Measurements from ENCODE around the gene KLF13. TPM values are rescaled to one million over a fixed set of nuclear protein-coding genes. Genes with fewer than 3 reads are reported as not detected.

The KLF13 gene
- polyA plus RNA-seq (2012; ENCODE audit: low read depth, missing spikeins) = 47.3 TPM

DNA sequence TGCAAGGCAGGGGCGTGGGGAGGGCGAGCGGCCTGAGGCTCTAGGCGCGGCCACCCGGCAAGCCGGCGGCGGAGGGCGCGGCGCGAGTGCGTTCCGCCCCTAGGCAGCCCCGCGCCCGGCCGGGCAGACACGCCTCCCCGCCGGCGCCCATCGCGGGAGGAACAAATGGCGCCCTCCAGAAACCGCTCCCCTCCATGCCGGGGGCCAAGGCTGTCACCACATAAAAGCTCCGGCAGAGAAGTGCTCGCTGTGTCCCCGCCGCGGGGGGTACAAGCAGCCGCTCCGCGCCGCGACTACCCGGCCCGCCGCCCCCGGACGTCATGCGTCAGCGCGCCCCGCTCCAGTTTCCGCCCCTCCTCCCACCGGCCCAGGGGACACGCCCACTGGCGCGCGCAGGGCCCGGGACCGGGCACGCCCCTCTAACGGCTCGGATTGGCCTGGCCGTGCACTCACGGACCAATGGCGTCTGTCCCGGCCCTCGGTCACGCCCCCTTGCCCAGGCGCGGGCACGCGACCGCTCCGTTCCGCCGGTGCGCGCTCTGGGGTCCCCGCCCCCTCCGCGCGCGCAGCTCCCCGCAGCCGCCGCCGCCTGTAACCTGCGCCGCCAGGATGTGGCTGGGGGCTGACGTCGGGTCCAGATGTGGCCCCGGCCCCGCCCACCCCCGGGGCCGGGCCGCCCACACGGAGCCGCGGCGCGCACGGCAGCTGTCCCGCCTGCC lies at the start of gene KLF13:
Gene KLF13, plus strand, starts transcription at position 680 of the 719 bp plus-strand sequence. CDS start 378 bp downstream, outside the sequence.
- DNase-seq (ENCODE audit: insufficient read length, low spot score) (peak; percentile 96), FAIRE-seq (peak; percentile 100)
- TF ChIP-seq POLR2A (IDR thresholded peaks at IDR 0.05; ENCODE audit: low read depth, low read length) (peak; percentile 69), TAF1 (IDR thresholded peaks at IDR 0.05; ENCODE audit: low read depth, low read length) (peak; percentile 68; the same call in 1 of the 2 replicates), POLR2AphosphoS5 (IDR thresholded peaks at IDR 0.05; ENCODE audit: low read depth, low read length) (no peak; the same call in 1 of the 2 replicates), PAX5 (IDR thresholded peaks at IDR 0.05; ENCODE audit: insufficient read depth, low read length, severe bottlenecking) (peak; percentile 98), POU2F2 (IDR thresholded peaks at IDR 0.05; ENCODE audit: low read depth, low read length) (0 out of 2 replicates have a peak, but pooled peaks have one; percentile 21)

DNA sequence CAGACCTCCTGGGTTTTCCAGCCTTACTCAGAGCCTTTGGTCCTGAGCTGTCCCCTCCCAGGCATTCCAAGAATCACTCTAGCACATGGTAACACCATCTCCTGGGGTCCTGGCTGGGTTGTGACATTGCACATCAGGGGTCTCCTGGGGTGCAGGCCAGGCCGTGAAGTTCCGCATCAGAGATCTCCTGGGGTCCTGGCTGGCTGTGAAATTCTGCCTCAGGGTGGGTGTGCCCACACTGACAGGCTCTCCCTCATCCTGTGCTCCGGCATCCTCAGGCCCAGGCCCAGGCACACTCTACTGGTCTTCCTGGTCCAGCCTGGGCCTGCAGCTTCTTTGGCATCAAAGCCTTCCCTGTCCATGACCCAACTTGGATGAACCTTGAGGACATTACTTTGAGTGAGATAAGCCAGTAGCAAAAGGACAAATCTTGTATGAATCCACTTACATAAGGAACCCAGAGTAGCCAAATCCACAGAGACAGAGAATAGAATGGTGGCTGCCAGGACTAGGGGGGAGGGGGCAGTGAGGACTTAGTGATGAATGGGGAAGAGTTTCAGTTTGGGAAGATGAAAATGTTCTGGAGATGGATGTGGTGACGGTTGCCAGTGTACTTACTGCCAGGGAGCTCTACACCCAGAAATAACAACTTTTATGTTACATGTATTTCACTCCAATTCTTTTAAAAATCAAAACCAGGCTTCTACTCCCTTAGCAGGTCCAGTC lies 49.1 kb upstream of the KLF13 start:
- FAIRE-seq = no peak
- TF ChIP-seq SPI1 (IDR thresholded peaks at IDR 0.05; ENCODE audit: low read depth, low read length) (no peak), TAF1 (IDR thresholded peaks at IDR 0.05; ENCODE audit: low read depth, low read length) (no peak), POLR2A (IDR thresholded peaks at IDR 0.05; ENCODE audit: low read depth, low read length) (no peak), POU2F2 (IDR thresholded peaks at IDR 0.05; ENCODE audit: low read depth, low read length) (no peak), PAX5 (IDR thresholded peaks at IDR 0.05; ENCODE audit: insufficient read depth, low read length, severe bottlenecking) (no peak), POLR2AphosphoS5 (IDR thresholded peaks at IDR 0.05; ENCODE audit: low read depth, low read length) (no peak)
- DNase-seq (ENCODE audit: insufficient read length, low spot score) = no peak

GRCh38 chr15:31278061-31278445 lies 48.6 kb upstream of the KLF13 start:
- DNase-seq (ENCODE audit: insufficient read length, low spot score) (no peak), FAIRE-seq (no peak)
- TF ChIP-seq PAX5 (IDR thresholded peaks at IDR 0.05; ENCODE audit: insufficient read depth, low read length, severe bottlenecking) (no peak), POLR2AphosphoS5 (IDR thresholded peaks at IDR 0.05; ENCODE audit: low read depth, low read length) (no peak), POLR2A (IDR thresholded peaks at IDR 0.05; ENCODE audit: low read depth, low read length) (no peak), POU2F2 (IDR thresholded peaks at IDR 0.05; ENCODE audit: low read depth, low read length) (no peak), SPI1 (IDR thresholded peaks at IDR 0.05; ENCODE audit: low read depth, low read length) (no peak), TAF1 (IDR thresholded peaks at IDR 0.05; ENCODE audit: low read depth, low read length) (no peak)

GRCh38 chr15:31278544-31279220 lies 48.0 kb upstream of the KLF13 start:
- no peak for TF ChIP-seq POU2F2 (IDR thresholded peaks at IDR 0.05; ENCODE audit: low read depth, low read length)
- TF ChIP-seq SPI1 (IDR thresholded peaks at IDR 0.05; ENCODE audit: low read depth, low read length) = no peak
- TF ChIP-seq TAF1 (IDR thresholded peaks at IDR 0.05; ENCODE audit: low read depth, low read length) = no peak
- DNase-seq (ENCODE audit: insufficient read length, low spot score) = no peak
- FAIRE-seq = no peak

DNA sequence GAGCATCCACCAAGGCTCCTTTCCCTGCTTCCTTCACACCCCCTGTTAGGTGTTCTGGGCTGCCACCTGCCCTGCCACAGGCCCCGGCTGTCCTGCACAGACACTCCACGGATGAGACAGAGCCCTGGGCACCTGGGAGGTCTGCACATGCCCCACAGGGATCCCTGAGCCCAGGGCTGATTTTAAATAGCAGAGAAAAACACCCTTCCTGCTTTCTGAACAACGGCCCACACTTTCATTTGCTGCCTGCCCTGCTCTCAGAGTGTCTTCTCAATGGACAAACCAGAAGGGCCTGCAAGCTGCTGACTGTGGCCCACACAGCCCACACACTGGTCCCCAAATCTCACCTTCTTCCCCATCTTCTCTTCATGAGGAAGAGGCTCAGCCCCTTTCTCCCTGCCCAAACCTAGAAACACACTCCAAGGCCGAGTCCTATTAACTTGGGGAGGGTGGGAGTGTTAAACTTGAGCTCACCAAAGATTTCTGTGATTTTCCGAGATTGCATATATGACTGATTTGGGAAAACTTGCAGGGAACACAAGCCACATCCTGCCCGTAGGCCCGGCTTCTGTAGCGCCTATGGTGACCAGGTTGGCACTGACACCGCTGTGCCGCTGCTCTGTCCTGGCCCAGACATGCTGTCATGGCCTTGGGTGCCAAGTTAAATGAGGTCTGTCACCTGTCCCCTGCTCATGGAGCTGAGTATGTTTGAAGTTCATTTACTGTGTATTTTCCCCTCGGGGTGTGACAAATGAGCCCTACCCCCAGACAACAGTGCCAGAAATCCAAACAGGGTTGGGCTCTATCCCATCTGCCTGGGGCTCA lies 47.2 kb upstream of the KLF13 start:
- TF ChIP-seq POU2F2 (IDR thresholded peaks at IDR 0.05; ENCODE audit: low read depth, low read length) = no peak
- TF ChIP-seq POLR2AphosphoS5 (IDR thresholded peaks at IDR 0.05; ENCODE audit: low read depth, low read length) = no peak
- TF ChIP-seq TAF1 (IDR thresholded peaks at IDR 0.05; ENCODE audit: low read depth, low read length) = no peak
- TF ChIP-seq PAX5 (IDR thresholded peaks at IDR 0.05; ENCODE audit: insufficient read depth, low read length, severe bottlenecking) = no peak
- no peak for TF ChIP-seq SPI1 (IDR thresholded peaks at IDR 0.05; ENCODE audit: low read depth, low read length)
- TF ChIP-seq POLR2A (IDR thresholded peaks at IDR 0.05; ENCODE audit: low read depth, low read length) = no peak
- FAIRE-seq = no peak
- DNase-seq (ENCODE audit: insufficient read length, low spot score) = no peak

DNA sequence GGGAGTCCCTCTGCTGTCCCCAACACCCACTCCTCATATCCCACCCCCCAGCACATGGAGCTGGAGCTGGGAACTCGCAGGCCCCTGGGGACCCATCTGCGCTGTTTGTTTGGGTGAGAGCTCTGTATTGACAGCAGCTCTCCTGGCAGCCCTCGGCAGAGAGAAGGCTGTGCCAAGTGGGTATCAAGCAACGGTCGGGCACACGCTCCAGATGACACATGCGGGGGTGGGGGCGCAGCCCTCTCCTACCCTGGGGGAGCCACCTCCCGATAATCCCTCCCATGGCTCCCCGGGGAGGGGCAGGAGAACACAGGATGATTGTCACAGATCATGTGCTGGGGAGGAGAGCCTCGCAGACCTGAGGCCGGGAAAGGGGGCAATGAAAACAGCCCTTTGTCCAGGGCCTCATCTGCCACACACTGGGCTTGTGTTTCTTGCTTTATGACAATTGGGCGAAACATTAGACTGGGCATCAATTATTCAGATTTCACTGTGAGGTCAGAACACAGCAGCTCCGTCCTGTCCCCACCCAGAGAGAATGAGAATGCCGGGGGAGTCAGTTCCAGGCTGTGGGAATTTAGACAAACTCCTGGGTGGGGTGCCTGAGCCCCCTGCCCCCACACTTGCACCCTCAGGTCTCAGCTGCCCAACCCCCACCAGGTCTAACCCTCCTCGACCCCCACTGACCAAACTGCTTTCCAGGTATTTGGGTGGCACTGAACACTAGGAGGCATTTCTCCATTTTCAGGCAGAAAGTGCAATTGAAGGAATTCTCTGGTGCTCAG lies 46.4 kb upstream of the KLF13 start:
- DNase-seq (ENCODE audit: insufficient read length, low spot score) (no peak), FAIRE-seq (peak; percentile 47)
- TF ChIP-seq POLR2AphosphoS5 (IDR thresholded peaks at IDR 0.05; ENCODE audit: low read depth, low read length) = no peak
- TF ChIP-seq PAX5 (IDR thresholded peaks at IDR 0.05; ENCODE audit: insufficient read depth, low read length, severe bottlenecking) = no peak
- TF ChIP-seq TAF1 (IDR thresholded peaks at IDR 0.05; ENCODE audit: low read depth, low read length) = no peak
- no peak for TF ChIP-seq POU2F2 (IDR thresholded peaks at IDR 0.05; ENCODE audit: low read depth, low read length)
- TF ChIP-seq SPI1 (IDR thresholded peaks at IDR 0.05; ENCODE audit: low read depth, low read length) = no peak

DNA sequence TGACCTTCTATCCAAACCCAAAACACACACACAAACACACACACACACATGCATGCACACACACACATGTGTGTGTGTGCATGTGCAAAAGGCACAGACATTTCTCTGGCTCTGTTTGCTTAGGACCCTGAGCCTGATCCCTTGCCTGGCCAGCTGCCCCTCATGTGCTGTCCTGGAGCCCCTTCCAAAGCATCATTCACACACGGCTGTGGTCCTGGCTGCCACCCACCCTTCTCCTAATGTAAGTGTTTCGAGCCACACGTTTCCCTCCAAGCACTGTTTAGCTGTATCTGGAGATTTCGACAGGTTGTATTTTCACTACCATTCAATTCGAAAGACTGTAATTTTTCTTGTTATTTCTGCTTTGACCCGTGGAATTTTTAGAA lies 45.8 kb upstream of the KLF13 start:
- no peak for TF ChIP-seq POU2F2 (IDR thresholded peaks at IDR 0.05; ENCODE audit: low read depth, low read length)
- no peak for TF ChIP-seq SPI1 (IDR thresholded peaks at IDR 0.05; ENCODE audit: low read depth, low read length)
- TF ChIP-seq POLR2A (IDR thresholded peaks at IDR 0.05; ENCODE audit: low read depth, low read length) = no peak
- TF ChIP-seq PAX5 (IDR thresholded peaks at IDR 0.05; ENCODE audit: insufficient read depth, low read length, severe bottlenecking) = no peak
- TF ChIP-seq TAF1 (IDR thresholded peaks at IDR 0.05; ENCODE audit: low read depth, low read length) = no peak
- TF ChIP-seq POLR2AphosphoS5 (IDR thresholded peaks at IDR 0.05; ENCODE audit: low read depth, low read length) = no peak
- DNase-seq (ENCODE audit: insufficient read length, low spot score) = no peak
- no peak for FAIRE-seq

GRCh38 chr15:31283043-31283442 lies 43.6 kb upstream of the KLF13 start:
- FAIRE-seq = no peak
- TF ChIP-seq POLR2A (IDR thresholded peaks at IDR 0.05; ENCODE audit: low read depth, low read length) (no peak), POLR2AphosphoS5 (IDR thresholded peaks at IDR 0.05; ENCODE audit: low read depth, low read length) (no peak), POU2F2 (IDR thresholded peaks at IDR 0.05; ENCODE audit: low read depth, low read length) (no peak), SPI1 (IDR thresholded peaks at IDR 0.05; ENCODE audit: low read depth, low read length) (no peak), TAF1 (IDR thresholded peaks at IDR 0.05; ENCODE audit: low read depth, low read length) (no peak), PAX5 (IDR thresholded peaks at IDR 0.05; ENCODE audit: insufficient read depth, low read length, severe bottlenecking) (no peak)
- DNase-seq (ENCODE audit: insufficient read length, low spot score) = no peak
